ENCODE results near the gene SETD2.
A peak's percentile ranks its signal among the peaks of the same experiment; 100 is the strongest.

The SETD2 gene

DNA sequence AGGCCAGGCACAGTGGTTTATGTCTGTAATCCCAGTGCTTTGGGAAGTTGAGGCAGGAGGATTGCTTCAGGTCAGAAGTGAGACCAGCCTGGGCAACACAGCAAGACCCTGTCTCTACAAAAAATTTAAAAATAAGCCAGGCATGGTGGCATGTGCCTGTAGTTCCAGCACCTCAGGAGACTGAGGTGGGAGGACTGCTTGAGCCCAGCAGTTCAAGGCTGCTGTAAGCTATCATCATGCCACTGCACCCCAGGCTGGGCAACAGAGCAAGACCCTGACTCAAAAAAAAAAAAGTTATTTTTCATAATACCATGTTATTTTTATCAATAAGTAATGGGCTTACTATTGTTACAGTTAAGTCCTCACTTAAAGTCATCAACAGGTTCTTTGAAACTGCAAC lies 59.7 kb downstream of the SETD2 start:
- H3K4ac ChIP-seq (ENCODE audit: low read depth, low read length) = no peak overlapping the region
- no peak overlapping the region for H4K5ac ChIP-seq (ENCODE audit: low read length)
- no peak overlapping the region for H3K56ac ChIP-seq (ENCODE audit: low read length)
- H3K23ac ChIP-seq (ENCODE audit: low read length) = no peak overlapping the region
- H3K4me2 ChIP-seq (ENCODE audit: low read length) = no peak overlapping the region
- H3K4me3 ChIP-seq (ENCODE audit: low read length) = no peak overlapping the region
- no peaks in the 10 kb centered on the region for H3K27me3 ChIP-seq (ENCODE audit: insufficient read depth, low read length, poor library complexity)
- H4K8ac ChIP-seq (ENCODE audit: low read depth, low read length) = no peak overlapping the region
- no peak overlapping the region for H3K18ac ChIP-seq (ENCODE audit: low read length)
- H2BK5ac ChIP-seq (ENCODE audit: low read length) = no peak overlapping the region
- H3K4me1 ChIP-seq (ENCODE audit: control insufficient read depth, low read depth, low read length) = peaks cover 2% of the 10 kb centered on the region
- no peak overlapping the region for H2AK5ac ChIP-seq (ENCODE audit: low read length)
- H3K79me2 ChIP-seq (ENCODE audit: control insufficient read depth, insufficient read depth, low read length) = no peaks in the 10 kb centered on the region
- DNase-seq = no peak
- no peaks in the 10 kb centered on the region for H3K36me3 ChIP-seq (ENCODE audit: control insufficient read depth, insufficient read depth, low read length)
- H3K9ac ChIP-seq (ENCODE audit: low read length) = no peak overlapping the region
- H3K27ac ChIP-seq (ENCODE audit: low read depth, low read length) = no peak overlapping the region
- H2BK120ac ChIP-seq (ENCODE audit: low read depth, low read length) = no peak overlapping the region
- no peak overlapping the region for H2BK15ac ChIP-seq (replicated peaks; ENCODE audit: low read depth)
- H3K79me1 ChIP-seq (ENCODE audit: low read length) = no peaks in the 10 kb centered on the region

DNA sequence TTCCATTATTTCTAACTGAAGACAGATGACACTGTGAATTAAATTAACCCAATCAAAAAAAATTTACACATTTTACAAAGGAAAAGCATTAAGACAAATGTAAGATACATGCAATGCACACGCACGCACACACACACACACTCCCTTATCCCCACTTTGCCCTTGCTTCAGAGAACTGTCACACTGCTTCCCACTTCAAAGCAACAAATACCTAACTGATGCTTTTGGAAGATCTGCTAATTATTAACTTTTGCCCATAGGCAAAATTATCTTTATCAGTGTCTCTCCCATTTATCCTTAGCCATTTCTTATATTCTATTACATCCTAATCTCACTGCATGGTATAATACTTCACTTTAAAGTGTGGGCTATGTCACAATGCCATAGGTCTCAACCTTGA lies 60.3 kb downstream of the SETD2 start:
- Histone ChIP-seq H3K4me2 (ENCODE audit: low read length) (no peak overlapping the region), H3K18ac (ENCODE audit: low read length) (no peak overlapping the region), H3K9ac (ENCODE audit: low read length) (no peak overlapping the region), H4K5ac (ENCODE audit: low read length) (no peak overlapping the region), H3K27ac (ENCODE audit: low read depth, low read length) (no peak overlapping the region), H3K56ac (ENCODE audit: low read length) (no peak overlapping the region), H3K23ac (ENCODE audit: low read length) (no peak overlapping the region), H3K79me1 (ENCODE audit: low read length) (no peaks in the 10 kb centered on the region), H4K8ac (ENCODE audit: low read depth, low read length) (no peak overlapping the region), H2AK5ac (ENCODE audit: low read length) (no peak overlapping the region), H3K4me1 (ENCODE audit: control insufficient read depth, low read depth, low read length) (no peaks in the 10 kb centered on the region), H2BK15ac (replicated peaks; ENCODE audit: low read depth) (no peak overlapping the region), H2BK120ac (ENCODE audit: low read depth, low read length) (no peak overlapping the region), H3K36me3 (ENCODE audit: control insufficient read depth, insufficient read depth, low read length) (no peaks in the 10 kb centered on the region), H3K27me3 (ENCODE audit: insufficient read depth, low read length, poor library complexity) (no peaks in the 10 kb centered on the region), H3K4me3 (ENCODE audit: low read length) (no peak overlapping the region), H2BK5ac (ENCODE audit: low read length) (no peak overlapping the region), H3K79me2 (ENCODE audit: control insufficient read depth, insufficient read depth, low read length) (no peaks in the 10 kb centered on the region), H3K4ac (ENCODE audit: low read depth, low read length) (no peak overlapping the region)
- WGBS (ENCODE audit: extremely low coverage, insufficient coverage, low lambda C conversion rate) = no CpG with 5 or more reads among the region's 2 CpGs
- no peak for DNase-seq

GRCh38 chr3:47102081-47102600 lies 61.8 kb downstream of the SETD2 start:
- no peak overlapping the region for H3K56ac ChIP-seq (ENCODE audit: low read length)
- H3K4me1 ChIP-seq (ENCODE audit: control insufficient read depth, low read depth, low read length) = no peaks in the 10 kb centered on the region
- no peak for DNase-seq
- H3K23ac ChIP-seq (ENCODE audit: low read length) = no peak overlapping the region
- no peak overlapping the region for H2BK15ac ChIP-seq (replicated peaks; ENCODE audit: low read depth)
- H2BK120ac ChIP-seq (ENCODE audit: low read depth, low read length) = no peak overlapping the region
- H3K36me3 ChIP-seq (ENCODE audit: control insufficient read depth, insufficient read depth, low read length) = no peaks in the 10 kb centered on the region
- no peak overlapping the region for H3K4me3 ChIP-seq (ENCODE audit: low read length)
- H3K27ac ChIP-seq (ENCODE audit: low read depth, low read length) = no peak overlapping the region
- no peak overlapping the region for H3K18ac ChIP-seq (ENCODE audit: low read length)
- no peak overlapping the region for H2AK5ac ChIP-seq (ENCODE audit: low read length)
- H4K8ac ChIP-seq (ENCODE audit: low read depth, low read length) = no peak overlapping the region
- H3K4ac ChIP-seq (ENCODE audit: low read depth, low read length) = no peak overlapping the region
- H4K5ac ChIP-seq (ENCODE audit: low read length) = no peak overlapping the region
- H3K79me1 ChIP-seq (ENCODE audit: low read length) = no peaks in the 10 kb centered on the region
- H3K79me2 ChIP-seq (ENCODE audit: control insufficient read depth, insufficient read depth, low read length) = no peaks in the 10 kb centered on the region
- no peak overlapping the region for H2BK5ac ChIP-seq (ENCODE audit: low read length)
- H3K9ac ChIP-seq (ENCODE audit: low read length) = no peak overlapping the region
- WGBS (ENCODE audit: extremely low coverage, insufficient coverage, low lambda C conversion rate) = no CpG with 5 or more reads among the region's 6 CpGs
- no peak overlapping the region for H3K4me2 ChIP-seq (ENCODE audit: low read length)
- H3K27me3 ChIP-seq (ENCODE audit: insufficient read depth, low read length, poor library complexity) = no peaks in the 10 kb centered on the region

- H4K5ac ChIP-seq (ENCODE audit: low read length) = no peak overlapping the region
- DNase-seq = no peak
- no peak overlapping the region for H3K23ac ChIP-seq (ENCODE audit: low read length)
- H4K8ac ChIP-seq (ENCODE audit: low read depth, low read length) = no peak overlapping the region
- H3K27me3 ChIP-seq (ENCODE audit: insufficient read depth, low read length, poor library complexity) = no peaks in the 10 kb centered on the region
- H3K4me3 ChIP-seq (ENCODE audit: low read length) = no peak overlapping the region
- H3K9ac ChIP-seq (ENCODE audit: low read length) = no peak overlapping the region
- H3K18ac ChIP-seq (ENCODE audit: low read length) = no peak overlapping the region
- H3K79me1 ChIP-seq (ENCODE audit: low read length) = no peaks in the 10 kb centered on the region
- no CpG with 5 or more reads among the region's 2 CpGs for WGBS (ENCODE audit: extremely low coverage, insufficient coverage, low lambda C conversion rate)
- H2BK5ac ChIP-seq (ENCODE audit: low read length) = no peak overlapping the region
- H2AK5ac ChIP-seq (ENCODE audit: low read length) = no peak overlapping the region
- no peaks in the 10 kb centered on the region for H3K79me2 ChIP-seq (ENCODE audit: control insufficient read depth, insufficient read depth, low read length)
- H3K27ac ChIP-seq (ENCODE audit: low read depth, low read length) = no peak overlapping the region
- no peak overlapping the region for H3K4ac ChIP-seq (ENCODE audit: low read depth, low read length)
- no peak overlapping the region for H3K56ac ChIP-seq (ENCODE audit: low read length)
- no peak overlapping the region for H3K4me2 ChIP-seq (ENCODE audit: low read length)
- no peaks in the 10 kb centered on the region for H3K4me1 ChIP-seq (ENCODE audit: control insufficient read depth, low read depth, low read length)
- H2BK120ac ChIP-seq (ENCODE audit: low read depth, low read length) = no peak overlapping the region
- H3K36me3 ChIP-seq (ENCODE audit: control insufficient read depth, insufficient read depth, low read length) = no peaks in the 10 kb centered on the region
- H2BK15ac ChIP-seq (replicated peaks; ENCODE audit: low read depth) = no peak overlapping the region
These were observed 65.0 kb downstream of the SETD2 start for GRCh38 chr3:47098910-47099309.

DNA sequence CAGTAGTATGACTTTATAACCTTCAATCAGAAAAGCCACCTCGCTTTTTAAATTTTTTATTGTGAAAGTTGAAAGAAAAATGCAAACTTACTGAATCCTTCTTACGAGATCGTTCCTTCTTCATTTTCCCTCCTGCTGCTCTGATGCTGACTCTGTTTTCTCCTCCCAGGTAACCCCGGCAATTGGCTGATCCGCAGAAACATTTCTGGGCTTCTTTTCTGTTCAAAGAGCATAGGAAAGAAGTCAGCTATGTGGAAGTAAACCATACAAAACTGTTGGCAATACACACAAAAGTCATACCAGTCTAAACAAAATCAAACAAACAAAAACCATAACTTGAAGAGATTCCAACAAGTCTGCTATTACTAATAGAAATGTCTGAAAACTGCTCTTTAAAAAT lies 66.0 kb downstream of the SETD2 start:
- no peaks in the 10 kb centered on the region for H3K4me1 ChIP-seq (ENCODE audit: control insufficient read depth, low read depth, low read length)
- no peak overlapping the region for H3K18ac ChIP-seq (ENCODE audit: low read length)
- no peak overlapping the region for H3K56ac ChIP-seq (ENCODE audit: low read length)
- no peaks in the 10 kb centered on the region for H3K79me2 ChIP-seq (ENCODE audit: control insufficient read depth, insufficient read depth, low read length)
- H3K36me3 ChIP-seq (ENCODE audit: control insufficient read depth, insufficient read depth, low read length) = no peaks in the 10 kb centered on the region
- no peak overlapping the region for H3K9ac ChIP-seq (ENCODE audit: low read length)
- H3K79me1 ChIP-seq (ENCODE audit: low read length) = no peaks in the 10 kb centered on the region
- H2BK15ac ChIP-seq (replicated peaks; ENCODE audit: low read depth) = no peak overlapping the region
- H4K5ac ChIP-seq (ENCODE audit: low read length) = no peak overlapping the region
- no peak overlapping the region for H3K27ac ChIP-seq (ENCODE audit: low read depth, low read length)
- no peak overlapping the region for H3K4me2 ChIP-seq (ENCODE audit: low read length)
- H2BK120ac ChIP-seq (ENCODE audit: low read depth, low read length) = no peak overlapping the region
- DNase-seq = no peak
- no peak overlapping the region for H3K4me3 ChIP-seq (ENCODE audit: low read length)
- WGBS (ENCODE audit: extremely low coverage, insufficient coverage, low lambda C conversion rate) = no CpG with 5 or more reads among the region's 5 CpGs
- H3K4ac ChIP-seq (ENCODE audit: low read depth, low read length) = no peak overlapping the region
- no peak overlapping the region for H2AK5ac ChIP-seq (ENCODE audit: low read length)
- no peak overlapping the region for H2BK5ac ChIP-seq (ENCODE audit: low read length)
- H4K8ac ChIP-seq (ENCODE audit: low read depth, low read length) = no peak overlapping the region
- no peaks in the 10 kb centered on the region for H3K27me3 ChIP-seq (ENCODE audit: insufficient read depth, low read length, poor library complexity)
- H3K23ac ChIP-seq (ENCODE audit: low read length) = no peak overlapping the region

- no peak overlapping the region for H4K5ac ChIP-seq (ENCODE audit: low read length)
- no peak overlapping the region for H3K23ac ChIP-seq (ENCODE audit: low read length)
- peak; percentile 57 for DNase-seq
- H3K27ac ChIP-seq (ENCODE audit: low read depth, low read length) = no peak overlapping the region
- H3K56ac ChIP-seq (ENCODE audit: low read length) = no peak overlapping the region
- H2BK5ac ChIP-seq (ENCODE audit: low read length) = no peak overlapping the region
- no peak overlapping the region for H3K4ac ChIP-seq (ENCODE audit: low read depth, low read length)
- H3K4me1 ChIP-seq (ENCODE audit: control insufficient read depth, low read depth, low read length) = no peaks in the 10 kb centered on the region
- no peak overlapping the region for H2AK5ac ChIP-seq (ENCODE audit: low read length)
- no peak overlapping the region for H2BK120ac ChIP-seq (ENCODE audit: low read depth, low read length)
- H3K27me3 ChIP-seq (ENCODE audit: insufficient read depth, low read length, poor library complexity) = no peaks in the 10 kb centered on the region
- H3K79me2 ChIP-seq (ENCODE audit: control insufficient read depth, insufficient read depth, low read length) = no peaks in the 10 kb centered on the region
- H3K79me1 ChIP-seq (ENCODE audit: low read length) = no peaks in the 10 kb centered on the region
- H2BK15ac ChIP-seq (replicated peaks; ENCODE audit: low read depth) = no peak overlapping the region
- no peak overlapping the region for H3K9ac ChIP-seq (ENCODE audit: low read length)
- H3K36me3 ChIP-seq (ENCODE audit: control insufficient read depth, insufficient read depth, low read length) = no peaks in the 10 kb centered on the region
- no peak overlapping the region for H3K4me2 ChIP-seq (ENCODE audit: low read length)
- no CpG with 5 or more reads among the region's 1 CpG for WGBS (ENCODE audit: extremely low coverage, insufficient coverage, low lambda C conversion rate)
- H3K18ac ChIP-seq (ENCODE audit: low read length) = no peak overlapping the region
- H4K8ac ChIP-seq (ENCODE audit: low read depth, low read length) = no peak overlapping the region
- no peak overlapping the region for H3K4me3 ChIP-seq (ENCODE audit: low read length)
These were observed 67.0 kb downstream of the SETD2 start for GRCh38 chr3:47096959-47097358.

Data from mesendoderm (in vitro differentiated cells).